Astrocyte of the cerebellum (primary cell): ENCODE measurements around the gene MKLN1.
"Not testable (repeated sequence)": the region's sequence is repeated elsewhere in the genome, so short reads cannot be mapped to it uniquely, and the experiment has no call there.

ENCODE experiments used
- DNase-seq: peaks from one replicate; pipeline ENCODE4 v3.0.0-alpha.2; 2011; ENCODE audit warnings: low read depth
- H3K4me3 ChIP-seq: 2 replicates; pipeline ENCODE4 v1.5.1; 2011; ENCODE audit warnings: mild to moderate bottlenecking, low read depth, low read length, moderate library complexity
- CTCF ChIP-seq: IDR thresholded peaks from 2 replicates; pipeline ENCODE4 v1.5.1; 2012; ENCODE audit warnings: low read length, low read depth, moderate library complexity, mild to moderate bottlenecking; ENCODE audit errors: missing control alignments
- in situ Hi-C: cut with HindIII; loops from 2 replicates; pipeline ENCODE4 v1.10.0; 2017; ENCODE audit warnings: low sequenced_read_pairs

The MKLN1 gene

DNA sequence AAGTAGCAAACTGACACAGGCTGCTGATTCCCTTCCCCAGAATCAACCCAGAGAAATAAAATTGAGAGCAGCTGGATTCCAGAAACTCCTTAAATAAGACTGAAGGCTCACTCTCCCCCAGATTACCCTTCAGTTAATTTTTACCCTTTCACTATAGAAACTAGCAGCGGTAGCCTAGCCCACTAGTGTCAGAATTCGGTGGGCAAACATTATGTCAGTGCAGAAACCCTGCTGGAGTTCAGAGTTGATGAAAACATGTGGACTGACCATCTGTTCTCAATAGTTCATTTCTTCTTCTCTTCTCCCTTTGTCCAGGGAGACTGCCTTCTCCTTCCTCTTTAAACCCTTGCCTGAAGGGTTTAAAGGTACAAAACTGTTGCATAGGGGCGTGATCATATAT lies 128.7 kb downstream of the MKLN1 start:
- H3K4me3 ChIP-seq: no peak overlapping the region
- in situ Hi-C loops: no loop called here
- DNase-seq: no peak
- no peak for TF ChIP-seq CTCF

GRCh38 chr7:131459256-131459655 lies 131.6 kb downstream of the MKLN1 start:
- DNase-seq: no peak
- H3K4me3 ChIP-seq: no peak overlapping the region
- TF ChIP-seq CTCF: no peak
- in situ Hi-C loops: no loop called here

DNA sequence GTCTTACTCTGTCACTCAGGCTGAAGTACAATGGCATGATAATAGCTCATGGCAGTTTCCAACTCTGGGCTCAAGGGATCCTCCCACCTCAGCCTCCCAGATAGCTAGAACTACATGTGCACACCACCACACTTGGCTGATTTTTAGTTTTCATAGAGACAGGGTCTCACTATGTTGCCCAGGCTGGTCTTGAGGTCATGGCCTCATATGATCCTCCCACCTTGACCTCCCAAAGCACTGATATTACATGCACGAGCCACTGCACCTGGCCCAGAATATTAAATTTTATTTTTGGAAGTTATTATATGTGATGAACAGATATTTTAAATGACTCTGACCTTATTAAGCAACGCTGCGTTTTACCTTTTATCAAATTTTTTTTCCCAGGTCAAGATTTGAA lies 134.4 kb downstream of the MKLN1 start:
- H3K4me3 ChIP-seq: no peak overlapping the region
- in situ Hi-C loops: no loop called here
- no peak for DNase-seq
- TF ChIP-seq CTCF: no peak

DNA sequence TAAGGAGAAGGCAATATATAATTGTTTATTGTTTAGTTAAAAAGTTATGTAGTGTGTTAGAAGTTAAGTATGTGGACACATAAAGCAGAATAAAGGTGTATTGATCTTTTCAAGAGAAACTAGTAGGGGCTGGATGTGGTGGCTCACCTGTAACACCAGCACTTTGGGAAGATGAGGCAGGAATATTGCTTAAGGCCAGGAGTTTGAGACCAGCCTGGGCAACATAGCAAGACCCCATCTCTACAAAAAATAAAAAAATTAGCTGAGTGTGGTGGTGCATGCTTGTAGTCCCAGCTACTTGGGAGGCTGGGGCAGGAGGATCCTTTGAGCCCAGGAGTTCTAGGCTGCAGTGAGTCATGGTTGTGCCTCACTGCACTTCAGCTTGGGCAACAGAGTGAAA lies 135.0 kb downstream of the MKLN1 start:
- in situ Hi-C loops, DNase-seq, H3K4me3 ChIP-seq: not testable (repeated sequence)

- no peak for DNase-seq
- TF ChIP-seq CTCF: no peak
- in situ Hi-C loops: no loop called here
- no peak overlapping the region for H3K4me3 ChIP-seq
These were observed 139.2 kb downstream of the MKLN1 start for GRCh38 chr7:131466735-131467365.

DNA sequence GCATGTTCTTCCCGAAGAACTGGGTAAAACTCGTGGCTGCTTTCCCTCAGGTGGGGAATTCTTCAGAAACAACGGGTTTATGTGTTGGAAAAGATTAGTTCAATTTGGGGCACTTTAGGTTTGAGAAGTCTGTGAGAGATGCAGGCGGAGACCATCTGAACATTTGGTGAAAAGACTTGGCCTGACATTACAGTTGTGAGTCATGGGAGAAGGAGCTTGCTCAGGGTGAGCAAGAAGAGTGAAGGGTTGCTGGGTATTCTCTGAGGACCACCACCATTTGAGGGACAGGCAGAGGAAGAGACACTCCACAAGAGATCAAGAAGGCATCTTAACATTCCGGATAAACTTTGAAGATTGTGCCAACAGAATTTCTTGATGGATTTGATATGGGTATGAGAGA lies 140.1 kb downstream of the MKLN1 start:
- no peak for DNase-seq
- H3K4me3 ChIP-seq: no peak overlapping the region
- in situ Hi-C loops: no loop called here
- no peak for TF ChIP-seq CTCF

- H3K4me3 ChIP-seq: no peak overlapping the region
- no peak for TF ChIP-seq CTCF
- in situ Hi-C loops: no loop called here
- DNase-seq: no peak
These were observed 143.8 kb downstream of the MKLN1 start for GRCh38 chr7:131471250-131472004.
